Right cardiac atrium (tissue), 5 donors: ENCODE data around the gene TMEM183A. TPM values are rescaled to one million over a fixed set of nuclear protein-coding genes. Genes with fewer than 3 reads are reported as not detected.
"Not testable (repeated sequence)": the region's sequence is repeated elsewhere in the genome, so short reads cannot be mapped to it uniquely, and the experiment has no call there.

Experiments used
- ATAC-seq, 2 donors: fragments of 200-7000 bp; cut with Tn5 transposase; one replicate each; pipeline versions ENCODE4 v1.8.0 to v1.9.1; 2020; ENCODE audit warnings: moderate library complexity in 2 of 2, mild to moderate bottlenecking in 1 of 2
- DNase-seq, 3 donors: peaks; one replicate each; pipeline ENCODE4 v3.0.0-alpha.2; 2020
- H3K27ac ChIP-seq: one replicate; pipeline ENCODE4 v1.5.1; 2013; ENCODE audit warnings: mild to moderate bottlenecking, low read length, control low read depth, moderate library complexity
- H3K27me3 ChIP-seq: one replicate; pipeline ENCODE4 v1.6.1; 2013; ENCODE audit not compliant: control insufficient read depth, insufficient read depth
- H3K4me1 ChIP-seq: one replicate; pipeline ENCODE4 v1.6.1; 2013; ENCODE audit warnings: low read length; ENCODE audit not compliant: control insufficient read depth, insufficient read depth
- H3K4me3 ChIP-seq: one replicate; pipeline ENCODE4 v1.5.1; 2013; ENCODE audit warnings: low read length, control low read depth
- H3K9me3 ChIP-seq: one replicate; pipeline ENCODE4 v1.6.1; 2013; ENCODE audit warnings: low read length; ENCODE audit not compliant: control insufficient read depth
- WGBS: extraction: QIAGEN DNeasy Blood & Tissue Kit; methylation state at CpG from one replicate; pipeline ENCODE4 v1.1.7; 2013; 5-methylcytosine and 5-hydroxymethylcytosine counted together
- intact Hi-C, 4 donors: fragments of 100-400 bp; cut with DNase I; formaldehyde crosslinking; loops; one replicate each; pipeline versions ENCODE4 v1.11.0 to v1.14.0; 2022 to 2023
- polyA plus RNA-seq: library from polyadenylated mRNA; stranded (reverse); fragments of 200-250 nt; gene quantifications from one replicate; pipeline ENCODE4 v1.2.3, GENCODE V29; 2013
- total RNA-seq, 4 donors: library from RNA; stranded (reverse); fragmentation: NEBNext Ultra II Directional; extraction: Animal tissue kit (Norgen Biotek cat#: 25700); gene quantifications; one replicate each; pipeline ENCODE4 v1.2.1, GENCODE V29; 2021
- donor health status: healthy with polysubstance abuse.
- donor health status: DM: no; HTN: yes; CAD: no.
- donor health status: DM: no; HTN: no; CAD: no.
- donor health status: DM: no; HTN: yes; CAD: no; lungs with severe emphysema.
- donor health status: DM: yes; HTN: yes; CAD: no.

Gene TMEM183A
- total and polyA plus RNA-seq, 5 donors: 16.0 to 35.8 (median 26.7) TPM

DNA sequence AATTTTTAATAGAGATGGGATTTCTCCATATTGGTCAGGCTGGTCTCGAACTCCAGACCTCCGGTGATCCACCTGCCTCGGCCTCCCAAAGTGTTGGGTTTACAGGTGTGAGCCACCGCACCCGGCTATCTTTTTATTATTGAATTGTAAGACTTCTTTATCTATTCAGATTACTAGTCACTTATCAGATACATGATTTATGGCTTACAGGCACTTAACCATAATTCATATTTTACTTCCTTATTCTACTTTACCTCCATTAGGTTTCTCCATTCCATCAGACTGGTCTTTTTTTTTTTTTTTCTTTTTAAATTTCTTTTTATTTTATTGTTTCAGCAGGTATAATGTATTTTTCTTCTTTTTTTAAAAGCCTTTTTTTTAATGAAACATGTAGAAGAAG is 4.4 kb downstream of the TMEM183A start:
- H3K4me3 ChIP-seq: no peak overlapping the region
- H3K27me3 ChIP-seq: no peaks in the 10 kb centered on the region
- H3K27ac ChIP-seq: no peak overlapping the region
- DNase-seq: no peak
- no peaks in the 10 kb centered on the region for H3K9me3 ChIP-seq
- WGBS: 98% methylated on average over 5 of the region's 5 CpGs
- no peak for ATAC-seq
- no peaks in the 10 kb centered on the region for H3K4me1 ChIP-seq
- intact Hi-C loops: no loop called here

DNA sequence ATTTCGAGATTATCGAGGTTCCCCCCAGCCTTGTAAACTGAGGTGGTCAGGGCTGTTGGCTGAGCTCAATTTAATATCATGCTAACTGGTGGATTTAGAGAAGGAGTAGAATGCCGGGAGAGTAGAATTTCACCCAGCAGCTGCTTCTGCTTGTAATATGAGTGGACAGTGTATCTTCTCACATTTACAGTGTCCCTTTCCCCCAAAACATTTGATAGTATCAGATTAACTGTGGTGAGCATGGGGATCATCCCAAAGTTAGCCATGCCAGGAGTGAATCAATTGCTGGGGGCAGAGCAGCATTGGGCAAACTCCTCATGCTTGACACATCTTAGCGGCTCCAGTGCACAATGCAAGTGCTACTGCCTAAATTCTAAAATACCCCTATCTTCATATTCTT is 9.9 kb downstream of the TMEM183A start:
- intact Hi-C loops: no loop called here
- no peak for ATAC-seq
- DNase-seq: no peak
- H3K27me3 ChIP-seq: no peaks in the 10 kb centered on the region
- WGBS: 97% methylated on average over 4 of the region's 4 CpGs
- no peaks in the 10 kb centered on the region for H3K9me3 ChIP-seq
- no peaks in the 10 kb centered on the region for H3K4me1 ChIP-seq
- H3K27ac ChIP-seq: no peak overlapping the region
- H3K4me3 ChIP-seq: no peak overlapping the region

DNA sequence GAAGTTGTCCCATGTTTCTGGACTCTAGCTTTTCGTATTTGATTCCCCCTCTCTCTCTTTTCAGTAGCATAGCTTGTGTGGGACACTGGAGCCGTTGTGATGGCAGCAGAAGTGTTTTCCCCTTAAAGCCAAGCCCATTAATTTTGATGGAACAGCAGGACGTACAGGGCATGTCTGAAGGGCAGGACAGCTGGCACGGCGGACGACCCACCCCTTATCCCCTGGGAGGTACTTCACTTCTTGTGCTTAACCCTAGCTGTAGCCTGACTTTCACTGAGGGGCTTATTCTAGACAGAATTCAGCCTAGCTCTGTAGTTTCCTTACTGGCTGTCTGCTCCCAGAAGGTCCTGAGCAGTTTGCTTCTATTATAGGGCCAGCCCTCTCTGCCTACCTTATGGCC is 10.5 kb downstream of the TMEM183A start:
- no peak for ATAC-seq
- intact Hi-C loops: no loop called here
- H3K4me3 ChIP-seq: no peak overlapping the region
- no peak overlapping the region for H3K27ac ChIP-seq
- H3K9me3 ChIP-seq: no peaks in the 10 kb centered on the region
- H3K27me3 ChIP-seq: no peaks in the 10 kb centered on the region
- no peak for DNase-seq
- 74% methylated on average over 6 of the region's 6 CpGs for WGBS
- H3K4me1 ChIP-seq: no peaks in the 10 kb centered on the region

DNA sequence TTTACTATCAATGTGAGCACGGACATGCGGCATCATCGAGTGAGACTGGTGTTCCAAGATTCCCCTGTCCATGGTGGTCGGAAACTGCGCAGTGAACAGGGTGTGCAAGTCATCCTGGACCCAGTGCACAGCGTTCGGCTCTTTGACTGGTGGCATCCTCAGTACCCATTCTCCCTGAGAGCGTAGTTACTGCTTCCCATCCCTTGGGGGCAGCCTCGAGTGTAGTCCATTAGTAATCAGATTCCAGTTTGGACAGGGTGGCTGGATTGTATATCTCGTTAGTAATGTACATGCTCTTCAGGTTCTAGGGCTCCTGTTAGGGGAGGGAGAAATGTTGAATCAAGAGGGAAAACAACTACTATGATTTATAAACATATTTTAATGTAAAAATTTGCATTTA is 15.7 kb downstream of the TMEM183A start:
- H3K27me3 ChIP-seq, H3K4me3 ChIP-seq, DNase-seq, H3K4me1 ChIP-seq, intact Hi-C loops, ATAC-seq, H3K27ac ChIP-seq, H3K9me3 ChIP-seq: not testable (repeated sequence)
- WGBS: 92% methylated on average over 5 of the region's 10 CpGs

DNA sequence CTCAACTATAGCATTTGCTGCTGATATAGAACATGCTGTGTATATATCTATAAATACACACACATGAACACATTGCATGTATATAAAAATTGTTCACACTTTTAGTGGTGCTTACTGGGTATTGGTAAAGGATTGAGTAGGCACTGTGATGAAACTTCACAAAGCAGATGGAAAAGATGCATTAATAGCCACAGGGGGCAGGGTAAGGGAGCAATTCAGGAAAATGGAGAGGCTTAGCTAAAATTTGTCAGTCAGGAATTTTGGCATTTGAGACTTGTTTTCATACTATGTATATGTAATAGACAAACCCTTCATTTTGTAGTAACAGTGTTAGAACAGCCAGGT is 18.5 kb downstream of the TMEM183A start:
- DNase-seq (no peak), ATAC-seq (no peak)
- H3K4me1 ChIP-seq: peaks cover 2% of the 10 kb centered on the region
- peak overlapping the region; percentile 46 for H3K27ac ChIP-seq
- H3K27me3 ChIP-seq: no peaks in the 10 kb centered on the region
- H3K4me3 ChIP-seq: no peak overlapping the region
- intact Hi-C loops: no loop called here
- H3K9me3 ChIP-seq: no peaks in the 10 kb centered on the region

DNA sequence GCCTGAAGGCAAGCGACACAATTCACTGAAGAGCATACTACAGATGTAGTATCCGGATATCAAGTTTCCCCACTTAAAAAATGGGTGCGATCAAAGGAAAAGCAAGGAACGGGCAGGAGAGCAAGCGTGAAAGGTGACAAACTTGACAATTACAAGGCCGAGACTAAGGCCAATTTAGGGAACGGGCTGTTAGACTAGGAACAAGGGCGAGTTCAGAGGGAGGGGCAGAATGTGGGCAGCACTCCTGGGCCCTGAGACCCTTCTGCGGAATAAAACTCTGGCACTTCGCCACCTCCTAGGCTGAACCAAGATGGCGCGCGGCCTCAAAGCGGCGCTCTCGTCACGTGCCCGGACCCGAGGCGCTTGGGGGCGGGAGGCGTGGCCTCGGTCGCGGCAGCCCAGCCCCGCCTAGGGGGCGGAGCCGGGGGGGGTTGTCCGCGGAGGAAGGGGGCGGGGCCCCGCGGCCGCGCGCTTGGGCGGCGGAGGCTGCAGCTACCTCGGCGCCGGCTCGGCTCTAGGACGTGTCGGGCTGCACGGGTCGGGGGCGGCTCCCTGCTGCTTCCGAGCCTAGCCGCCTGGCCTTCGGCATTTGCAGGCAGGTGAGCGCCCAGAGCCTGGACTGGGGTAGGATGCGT is 19.0 kb downstream of the TMEM183A start, which contains the start of gene PPFIA4:
Gene PPFIA4 (plus strand): TSS at position 461 of the 635 bp plus-strand sequence. CDS start 12,518 bp downstream, outside the sequence.
- intact Hi-C loops: no loop called here
- DNase-seq: peak; percentile 88 to 96 (median 95)
- peak; percentile 91 to 92 for ATAC-seq
- peak within 1 kb of the TSS; percentile 64 for H3K4me3 ChIP-seq
- H3K27me3 ChIP-seq: no peaks in the 10 kb centered on the region
- H3K4me1 ChIP-seq: peaks cover 2% of the 10 kb centered on the region
- no peaks in the 10 kb centered on the region for H3K9me3 ChIP-seq
- 10% methylated on average over 52 of the region's 52 CpGs for WGBS
- peak within 1 kb of the TSS; percentile 84 for H3K27ac ChIP-seq

DNA sequence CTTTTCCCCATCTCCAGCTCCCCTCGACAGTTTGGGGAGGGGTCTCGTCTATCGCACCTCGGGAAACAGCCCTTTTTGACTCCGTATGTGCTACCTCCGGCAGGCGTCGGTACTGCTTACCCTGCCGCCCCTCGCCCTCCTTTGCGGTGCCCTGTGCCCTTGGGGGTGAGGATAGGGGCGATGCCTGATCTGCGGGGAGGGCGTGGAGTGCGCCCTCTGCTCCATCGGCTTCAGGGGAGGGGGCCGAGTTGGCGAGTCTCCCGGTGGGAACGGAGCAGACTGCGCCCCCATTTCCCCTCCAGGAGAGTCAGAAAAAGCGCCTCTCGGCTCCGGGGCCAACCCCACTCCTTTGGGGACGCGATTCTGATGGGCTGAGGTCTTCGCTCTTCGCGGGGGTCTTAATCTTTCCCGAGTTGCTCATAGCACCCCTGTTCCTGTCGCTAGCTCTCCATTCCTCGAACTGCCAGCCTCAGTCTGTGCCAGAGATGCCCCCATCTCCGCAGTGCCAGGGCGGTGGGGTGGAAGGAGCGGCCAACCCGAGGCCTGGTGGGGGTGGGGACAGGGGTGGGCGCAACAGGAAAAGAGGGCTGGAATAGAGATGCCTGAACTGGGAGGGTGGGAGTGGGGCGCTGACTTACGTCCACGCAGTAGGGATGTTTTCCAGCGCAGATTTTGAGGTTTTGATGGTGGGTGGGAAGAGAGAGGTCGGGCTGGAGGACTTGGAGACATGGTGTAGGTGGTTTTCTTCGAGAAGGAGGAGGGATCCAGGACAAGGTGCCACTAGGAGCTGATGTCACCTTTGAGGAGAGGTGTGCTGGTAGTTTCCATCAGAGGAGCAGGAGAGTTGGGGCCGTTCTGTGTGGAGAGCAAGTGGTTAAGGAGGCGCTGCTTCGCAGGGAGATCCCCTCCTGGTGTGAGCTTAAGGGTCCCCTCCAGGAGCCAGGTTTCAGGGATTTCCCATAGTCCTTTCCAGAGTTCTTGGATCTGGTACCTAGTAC is 19.8 kb downstream of the TMEM183A start:
- intact Hi-C loops: no loop called here
- peak overlapping the region; percentile 84 for H3K27ac ChIP-seq
- H3K4me3 ChIP-seq: peak overlapping the region; percentile 64
- WGBS: 9% methylated on average over 46 of the region's 46 CpGs
- ATAC-seq (peak; percentile 9 to 35), DNase-seq (peak in 1 of 3 donors; percentile 77)
- no peaks in the 10 kb centered on the region for H3K9me3 ChIP-seq
- H3K27me3 ChIP-seq: no peaks in the 10 kb centered on the region
- H3K4me1 ChIP-seq: peaks cover 2% of the 10 kb centered on the region

DNA sequence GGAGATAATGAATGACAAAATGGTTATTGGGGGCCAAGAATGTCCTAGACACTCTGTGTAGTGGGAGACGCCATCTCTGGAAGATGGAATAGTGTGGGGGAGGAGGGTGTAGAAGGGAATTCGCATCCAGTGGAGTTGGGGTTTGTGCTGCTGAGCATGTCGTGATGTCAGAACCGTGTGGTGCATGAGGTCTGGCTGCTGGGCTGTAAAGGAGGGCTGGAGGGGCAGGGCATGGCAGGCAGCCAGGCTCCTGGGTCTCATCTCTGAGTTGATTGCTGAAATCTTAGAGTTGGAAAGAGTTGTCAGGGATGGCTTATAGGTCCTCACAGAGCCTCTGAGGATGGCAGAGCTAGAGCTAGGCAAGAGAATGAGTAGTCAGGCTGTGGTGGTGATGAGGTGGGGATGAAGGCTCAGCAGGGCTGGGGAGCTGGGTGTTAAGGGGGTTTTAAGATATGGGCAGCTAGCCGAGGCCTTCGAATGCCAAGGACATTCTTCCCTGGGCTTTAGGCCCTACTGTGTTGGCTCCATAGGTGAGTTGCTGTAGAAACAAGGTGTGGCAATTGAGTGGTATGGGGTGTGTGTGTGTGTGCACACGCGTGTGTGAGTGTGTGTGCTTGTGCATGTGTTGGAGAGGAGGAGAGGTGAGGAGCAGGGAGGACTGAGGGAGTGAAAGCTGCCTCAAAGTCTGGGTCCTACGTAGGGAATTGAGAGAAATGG is 21.1 kb downstream of the TMEM183A start:
- peaks cover 2% of the 10 kb centered on the region for H3K4me1 ChIP-seq
- DNase-seq (no peak), ATAC-seq (no peak)
- intact Hi-C loops: no loop called here
- H3K9me3 ChIP-seq: no peaks in the 10 kb centered on the region
- 55% methylated on average over 9 of the region's 9 CpGs for WGBS
- H3K27ac ChIP-seq: peak overlapping the region; percentile 84
- H3K4me3 ChIP-seq: no peak overlapping the region
- H3K27me3 ChIP-seq: no peaks in the 10 kb centered on the region

DNA sequence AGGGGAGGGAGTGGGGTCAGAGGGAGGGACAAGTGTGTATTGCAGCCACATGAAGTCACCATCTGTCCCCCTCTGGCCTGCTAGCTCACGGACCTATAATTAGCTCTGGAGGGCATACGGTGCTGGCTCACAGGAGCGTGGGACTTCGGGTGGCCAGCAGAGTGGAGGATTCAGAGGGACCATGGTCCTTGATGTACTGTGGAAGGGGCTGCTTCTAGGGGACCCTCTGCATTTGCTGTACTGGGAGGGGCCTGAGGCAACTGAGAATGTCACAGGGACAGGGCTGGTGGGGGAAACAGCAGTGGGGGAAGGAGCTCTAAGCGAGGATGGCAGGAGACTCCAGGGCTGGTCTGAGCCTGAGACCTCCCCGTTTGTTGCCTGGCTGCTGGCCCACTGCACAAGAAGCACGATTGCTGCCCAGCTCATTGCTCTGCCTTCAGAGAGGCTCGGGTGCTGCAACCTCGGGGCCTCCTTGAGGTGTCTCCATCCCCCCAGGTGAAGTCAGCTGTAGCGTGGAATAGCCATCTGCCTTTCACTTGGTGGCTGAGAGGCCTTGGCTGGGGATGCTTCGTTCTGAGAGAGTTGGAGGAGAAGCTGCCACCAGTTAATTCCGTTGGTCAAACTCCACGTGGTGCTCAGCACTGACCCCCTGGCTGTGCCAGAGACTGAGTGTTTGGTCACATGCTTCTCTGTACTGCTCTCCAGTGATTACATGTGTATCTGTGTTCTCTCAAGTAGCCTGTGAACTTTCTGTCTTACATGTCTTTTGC is 21.8 kb downstream of the TMEM183A start:
- peak; percentile 36 to 53 for ATAC-seq
- no peaks in the 10 kb centered on the region for H3K27me3 ChIP-seq
- H3K4me3 ChIP-seq: no peak overlapping the region
- peak overlapping the region; percentile 84 for H3K27ac ChIP-seq
- 40% methylated on average over 13 of the region's 13 CpGs for WGBS
- peak in 1 of 3 donors; percentile 65 for DNase-seq
- H3K4me1 ChIP-seq: peaks cover 2% of the 10 kb centered on the region
- H3K9me3 ChIP-seq: no peaks in the 10 kb centered on the region
- intact Hi-C loops: no loop called here

DNA sequence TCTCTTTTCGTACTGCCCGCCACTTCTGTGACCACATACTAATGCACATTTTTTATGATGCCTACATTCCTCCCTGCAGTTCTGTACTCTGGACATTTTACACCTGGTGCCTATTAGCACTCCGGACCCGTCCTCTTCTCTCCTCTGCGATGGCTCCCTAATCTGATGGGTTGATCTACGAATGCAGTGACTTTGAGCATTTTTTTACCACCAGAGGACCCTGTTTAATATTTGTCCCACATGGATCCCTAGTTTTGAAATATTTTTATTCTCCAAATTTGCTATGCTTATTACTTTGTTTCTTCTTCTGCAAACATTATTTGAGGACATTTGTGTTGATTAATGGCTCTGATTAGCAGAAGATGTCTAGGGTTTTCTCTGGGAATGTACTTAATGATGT is 24.3 kb downstream of the TMEM183A start:
- ATAC-seq: no peak
- Histone ChIP-seq H3K4me3 (no peak overlapping the region), H3K9me3 (no peaks in the 10 kb centered on the region), H3K27ac (no peak overlapping the region), H3K27me3 (no peaks in the 10 kb centered on the region), H3K4me1 (no peaks in the 10 kb centered on the region)
- DNase-seq: no peak
- intact Hi-C loops: no loop called here
- 81% methylated on average over 6 of the region's 6 CpGs for WGBS
